ENCODE data around the gene MRTFB. TPM values are rescaled to one million over a fixed set of nuclear protein-coding genes. Genes with fewer than 3 reads are reported as not detected.

MRTFB gene
- total and polyA plus RNA-seq, 2 donors (not counting 3 experiments of a cell fraction or from before 2014, with no cell fraction given) = 19.6 to 49.5 TPM

DNA sequence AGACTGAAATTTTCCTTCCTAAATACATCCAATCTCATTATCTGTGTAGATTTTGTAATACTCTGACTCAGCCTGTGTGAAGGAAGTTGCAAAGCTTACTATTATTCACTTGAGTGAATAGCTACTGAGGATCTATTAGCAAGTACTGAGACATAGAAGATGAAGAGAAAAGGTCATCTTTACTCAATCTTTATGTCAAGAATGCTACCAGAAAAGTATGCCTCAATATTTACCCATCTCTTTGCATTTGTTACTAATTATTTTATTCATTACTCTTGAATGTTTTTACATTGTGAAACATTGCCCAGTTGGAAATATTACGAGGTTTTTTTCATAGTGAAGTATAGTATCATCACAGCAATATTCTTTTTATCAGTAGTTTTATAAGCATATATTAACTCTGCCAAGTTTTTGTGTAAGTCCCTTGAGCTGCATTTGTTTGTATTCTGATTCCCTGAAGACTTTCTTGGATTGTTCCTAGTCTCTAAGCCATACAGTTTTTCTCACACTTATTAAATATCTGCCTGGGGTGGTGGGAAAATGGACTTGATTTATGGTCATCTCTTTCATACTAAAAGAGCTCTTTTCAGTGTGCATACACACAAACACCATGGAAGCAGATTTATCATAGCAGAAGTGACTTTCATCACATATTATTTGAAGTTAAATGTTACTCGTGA lies 110.4 kb downstream of the MRTFB start:
- Histone ChIP-seq H3K79me2 (ENCODE audit: control insufficient read depth, insufficient read depth, low read length) (no peaks in the 10 kb centered on the region), H3K9me1 (replicated peaks; ENCODE audit: control insufficient read depth, extremely low read depth, insufficient read depth, low read length) (no peaks in the 10 kb centered on the region), H4K20me1 (replicated peaks; ENCODE audit: control insufficient read depth, extremely low read depth, insufficient read depth, low read length) (peaks cover 2% of the 10 kb centered on the region), H3K9ac (replicated peaks; ENCODE audit: extremely low read depth, insufficient read depth, low read length) (no peak overlapping the region), H3K36me3 (ENCODE audit: control insufficient read depth in 2 of 2, extremely low read depth in 1 of 2, insufficient read depth in 2 of 2, low read length in 2 of 2) (no peaks in the 10 kb centered on the region), H3K9me3 (replicated peaks; ENCODE audit: control insufficient read depth, insufficient read depth, low read length) (no peaks in the 10 kb centered on the region), H3K27me3 (ENCODE audit: control insufficient read depth in 2 of 2, insufficient read depth in 2 of 2, low read length in 2 of 2) (no peaks in the 10 kb centered on the region), H3K4me1 (ENCODE audit: control insufficient read depth, extremely low read depth, insufficient read depth, low read length) (peaks cover 15% of the 10 kb centered on the region), H2AFZ (ENCODE audit: low read depth, low read length) (no peak overlapping the region), H3K27ac (ENCODE audit: insufficient read depth, low read depth, low read length) (no peak overlapping the region), H3K4me3 (replicated peaks in 1 of 3; ENCODE audit: insufficient read depth in 1 of 3, low read depth in 1 of 3, low read length in 3 of 3) (no peak overlapping the region), H3K4me2 (ENCODE audit: insufficient read depth, low read length) (no peak overlapping the region)
- dilution Hi-C loops (cut with MboI; ENCODE audit: extremely low pct_ligation_motif_present, low sequenced_read_pairs) (no loop called here), intact Hi-C loops (cut with micrococcal nuclease) (no loop called here)
- TF ChIP-seq FOS (IDR thresholded peaks at IDR 0.05; ENCODE audit: borderline replicate concordance, insufficient read depth, low read length) (peak; percentile 27), JUN (IDR thresholded peaks at IDR 0.05; ENCODE audit: borderline replicate concordance, insufficient read depth, insufficient read length, low read depth) (no peak)
- DNase-seq (ENCODE audit: low read depth, low spot score) (peak; percentile 26), FAIRE-seq (no peak)
- ChIA-PET POLR2A (no interaction called here), CTCF (interaction anchor here (0.5 to 1.5 kb wide), 3 partner anchors 13 to 330 kb away, joined by 3 to 4 read pairs (median 3); no protein-coding TSS in a partner anchor)
- BruUV-seq (replicated peaks) = no TSS peak

DNA sequence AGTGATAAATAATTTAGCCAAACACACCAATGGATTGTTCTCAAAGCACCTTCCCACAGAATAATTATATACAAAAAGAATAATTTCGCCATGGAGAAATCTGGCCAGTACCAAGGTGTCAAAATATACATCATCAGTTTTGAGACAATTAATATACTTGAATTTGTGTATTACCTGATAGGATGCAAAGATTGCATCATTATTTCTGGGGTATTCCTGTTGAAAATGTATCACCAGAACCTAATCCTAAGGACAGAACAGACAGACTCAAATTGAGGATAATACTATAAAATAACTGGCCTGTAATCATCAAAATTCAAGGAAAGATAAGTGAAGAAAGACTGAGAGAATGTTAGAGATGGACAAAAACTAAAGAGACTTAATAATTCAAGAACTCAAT lies 111.9 kb downstream of the MRTFB start:
- FAIRE-seq (no peak), DNase-seq (ENCODE audit: low read depth, low spot score) (no peak)
- POLR2A ChIA-PET = no interaction called here
- Histone ChIP-seq H4K20me1 (replicated peaks; ENCODE audit: control insufficient read depth, extremely low read depth, insufficient read depth, low read length) (peaks cover 2% of the 10 kb centered on the region), H3K4me1 (ENCODE audit: control insufficient read depth, extremely low read depth, insufficient read depth, low read length) (peaks cover 19% of the 10 kb centered on the region), H3K36me3 (ENCODE audit: control insufficient read depth in 2 of 2, extremely low read depth in 1 of 2, insufficient read depth in 2 of 2, low read length in 2 of 2) (no peaks in the 10 kb centered on the region), H3K27me3 (ENCODE audit: control insufficient read depth in 2 of 2, insufficient read depth in 2 of 2, low read length in 2 of 2) (no peaks in the 10 kb centered on the region), H3K9me1 (replicated peaks; ENCODE audit: control insufficient read depth, extremely low read depth, insufficient read depth, low read length) (no peaks in the 10 kb centered on the region), H3K79me2 (ENCODE audit: control insufficient read depth, insufficient read depth, low read length) (no peaks in the 10 kb centered on the region), H3K4me3 (replicated peaks in 1 of 3; ENCODE audit: insufficient read depth in 1 of 3, low read depth in 1 of 3, low read length in 3 of 3) (no peak overlapping the region), H3K27ac (ENCODE audit: insufficient read depth, low read depth, low read length) (no peak overlapping the region), H3K4me2 (ENCODE audit: insufficient read depth, low read length) (no peak overlapping the region), H3K9me3 (replicated peaks; ENCODE audit: control insufficient read depth, insufficient read depth, low read length) (no peaks in the 10 kb centered on the region), H3K9ac (replicated peaks; ENCODE audit: extremely low read depth, insufficient read depth, low read length) (no peak overlapping the region), H2AFZ (ENCODE audit: low read depth, low read length) (no peak overlapping the region)
- TF ChIP-seq JUN (IDR thresholded peaks at IDR 0.05; ENCODE audit: borderline replicate concordance, insufficient read depth, insufficient read length, low read depth) (no peak), POLR2A (IDR thresholded peaks at IDR 0.05; ENCODE audit: low read depth, low read length) (no peak), POLR2AphosphoS5 (IDR thresholded peaks at IDR 0.05; ENCODE audit: insufficient read depth, low read depth, low read length) (no peak), EZH2 (IDR thresholded peaks at IDR 0.05; ENCODE audit: borderline replicate concordance, low read depth, low read length, severe bottlenecking) (no peak), GATA2 (IDR thresholded peaks at IDR 0.05; ENCODE audit: insufficient read depth, insufficient read length, low read depth, low read length) (no peak), FOS (IDR thresholded peaks at IDR 0.05; ENCODE audit: borderline replicate concordance, insufficient read depth, low read length) (no peak), MYC (IDR thresholded peaks at IDR 0.05; ENCODE audit: low read depth, low read length) (no peak)
- TF ChIP-seq, protein P1, sequence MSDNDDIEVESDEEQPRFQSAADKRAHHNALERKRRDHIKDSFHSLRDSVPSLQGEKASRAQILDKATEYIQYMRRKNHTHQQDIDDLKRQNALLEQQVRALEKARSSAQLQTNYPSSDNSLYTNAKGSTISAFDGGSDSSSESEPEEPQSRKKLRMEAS (IDR thresholded peaks at IDR 0.05; ENCODE audit: insufficient read depth, insufficient read length) = no peak
- TF ChIP-seq, protein P2, sequence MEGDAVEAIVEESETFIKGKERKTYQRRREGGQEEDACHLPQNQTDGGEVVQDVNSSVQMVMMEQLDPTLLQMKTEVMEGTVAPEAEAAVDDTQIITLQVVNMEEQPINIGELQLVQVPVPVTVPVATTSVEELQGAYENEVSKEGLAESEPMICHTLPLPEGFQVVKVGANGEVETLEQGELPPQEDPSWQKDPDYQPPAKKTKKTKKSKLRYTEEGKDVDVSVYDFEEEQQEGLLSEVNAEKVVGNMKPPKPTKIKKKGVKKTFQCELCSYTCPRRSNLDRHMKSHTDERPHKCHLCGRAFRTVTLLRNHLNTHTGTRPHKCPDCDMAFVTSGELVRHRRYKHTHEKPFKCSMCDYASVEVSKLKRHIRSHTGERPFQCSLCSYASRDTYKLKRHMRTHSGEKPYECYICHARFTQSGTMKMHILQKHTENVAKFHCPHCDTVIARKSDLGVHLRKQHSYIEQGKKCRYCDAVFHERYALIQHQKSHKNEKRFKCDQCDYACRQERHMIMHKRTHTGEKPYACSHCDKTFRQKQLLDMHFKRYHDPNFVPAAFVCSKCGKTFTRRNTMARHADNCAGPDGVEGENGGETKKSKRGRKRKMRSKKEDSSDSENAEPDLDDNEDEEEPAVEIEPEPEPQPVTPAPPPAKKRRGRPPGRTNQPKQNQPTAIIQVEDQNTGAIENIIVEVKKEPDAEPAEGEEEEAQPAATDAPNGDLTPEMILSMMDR (IDR thresholded peaks at IDR 0.05; ENCODE audit: extremely low read depth in 1 of 2, insufficient read depth in 1 of 2, low read depth in 1 of 2, low read length in 2 of 2) = no peak
- dilution Hi-C loops (cut with MboI; ENCODE audit: extremely low pct_ligation_motif_present, low sequenced_read_pairs) = no loop called here
- CTCF ChIA-PET = no interaction called here
- intact Hi-C loops (cut with micrococcal nuclease) = no loop called here
- BruUV-seq (replicated peaks) = no TSS peak

All from endothelial cell of umbilical vein (primary cell).